Right lobe of liver (tissue), 6 donors: Measurements from ENCODE around the gene KIAA0319L. TPM values are rescaled to one million over a fixed set of nuclear protein-coding genes. Genes with fewer than 3 reads are reported as not detected.

Experiments used
- ATAC-seq, 4 donors: fragments of 200-7000 bp; cut with Tn5 transposase; one replicate each; pipeline ENCODE4 v1.9.1; 2020; ENCODE audit warnings: mild to moderate bottlenecking in 4 of 4, moderate library complexity in 4 of 4
- DNase-seq, 3 donors: peaks; one replicate each; pipeline ENCODE4 v3.0.0-alpha.2; 2020
- H3K27ac ChIP-seq, 3 donors: fragments of 200-600 bp; one replicate each; pipeline ENCODE4 v1.8.0; 2022
- H3K27me3 ChIP-seq, 2 donors: fragments of 200-600 bp; one replicate each; pipeline ENCODE4 v1.8.0; 2022
- H3K36me3 ChIP-seq, 4 donors: fragments of 200-600 bp; sonication (generic) in 1 of 4; one replicate each; pipeline versions ENCODE4 v1.5.1 to v1.8.0; 2017 to 2022; ENCODE audit warnings: control low read depth in 1 of 4
- H3K4me1 ChIP-seq, 4 donors: fragments of 200-600 bp; sonication (generic) in 1 of 4; one replicate each; pipeline versions ENCODE4 v1.5.1 to v1.8.0; 2017 to 2022; ENCODE audit warnings: control low read depth in 1 of 4
- H3K4me3 ChIP-seq, 3 donors: fragments of 200-600 bp; one replicate each; pipeline ENCODE4 v1.8.0; 2022
- H3K9me3 ChIP-seq, 4 donors: fragments of 200-600 bp; sonication (generic) in 1 of 4; one replicate each; pipeline versions ENCODE4 v1.5.1 to v1.8.0; 2017 to 2022; ENCODE audit warnings: control low read depth in 1 of 4
- POLR2A ChIP-seq: fragments of 450-650 bp; IDR thresholded peaks from one replicate; pipeline ENCODE4 v1.6.1; 2017; ENCODE audit warnings: antibody characterized with exemption, mild to moderate bottlenecking
- WGBS: methylation state at CpG from one replicate; pipeline ENCODE4 v1.1.6; 2018; ENCODE audit warnings: low coverage, low lambda C conversion rate; ENCODE audit not compliant: insufficient coverage; ENCODE audit errors: missing lambda C conversion rate; 5-methylcytosine and 5-hydroxymethylcytosine counted together
- intact Hi-C, 2 donors: fragments of 100-400 bp; cut with DNase I; formaldehyde crosslinking; loops; one replicate each; pipeline versions ENCODE4 v1.11.2 to v1.14.1; 2022
- total RNA-seq, 6 experiments: library from RNA; depleted of rRNA in 2 of 6; stranded (reverse); fragments of >200 nt in 2 of 6; fragmentation: NEBNext Ultra II Directional in 3 of 6; extraction: Animal tissue kit (Norgen Biotek cat#: 25700) in 3 of 6; gene quantifications; one replicate each; pipeline versions ENCODE4 v1.1.0 to v1.2.4, GENCODE V29; 2016 to 2023
- TF ChIP-seq, protein P1 (sequence below), 4 donors: fragments of 200-600 bp in 3 of 4; fragments of 450-650 bp in 1 of 4; IDR thresholded peaks; one replicate each; pipeline versions ENCODE4 v1.5.1 to v1.8.0; 2016 to 2022; ENCODE audit warnings: antibody characterized with exemption in 4 of 4, mild to moderate bottlenecking in 2 of 4
- donor health status: DM: no; HTN: yes; CAD: no.
- donor health status: DM: no; HTN: no; CAD: no.
- donor health status: DM: no; HTN: no; CAD: no.
- donor health status: DM: no; HTN: yes; CAD: no.
- donor health status: DM: no; HTN: yes; CAD: no.

Gene KIAA0319L
- total RNA-seq, 6 experiments from 2014 or later: 35.3 to 84.9 (median 54.3) TPM

DNA sequence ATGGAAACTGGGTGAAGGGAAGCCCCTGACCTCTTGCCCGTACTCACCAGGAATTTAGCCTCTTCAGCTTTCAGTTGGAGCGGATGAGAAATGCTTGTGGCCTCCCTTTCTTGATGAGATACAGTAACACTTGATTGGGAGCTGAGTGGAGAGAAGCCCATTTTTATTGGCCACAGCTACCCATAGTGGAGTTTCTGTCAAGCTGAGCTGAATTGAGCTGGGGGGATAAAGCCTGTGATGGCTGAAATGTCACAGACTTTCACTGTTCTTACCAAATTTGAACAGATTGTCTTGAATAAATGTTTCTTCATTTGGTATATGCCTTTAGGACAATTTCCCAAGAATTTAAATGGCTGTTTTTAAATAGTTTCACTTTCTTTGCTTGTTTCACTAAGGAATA lies 162.8 kb downstream of the KIAA0319L start:
- Histone ChIP-seq H3K27me3 (no peaks in the 10 kb centered on the region), H3K4me1 (no peaks in the 10 kb centered on the region), H3K9me3 (no peaks in the 10 kb centered on the region), H3K4me3 (no peak overlapping the region), H3K36me3 (peaks cover 6 to 57% (median 22%) of the 10 kb centered on the region in 4 donors), H3K27ac (no peak overlapping the region)
- ATAC-seq (no peak), DNase-seq (no peak)
- no CpG with 5 or more reads among the region's 2 CpGs for WGBS
- intact Hi-C loops: no loop called here
- TF ChIP-seq POLR2A: no peak
- TF ChIP-seq, protein P1, sequence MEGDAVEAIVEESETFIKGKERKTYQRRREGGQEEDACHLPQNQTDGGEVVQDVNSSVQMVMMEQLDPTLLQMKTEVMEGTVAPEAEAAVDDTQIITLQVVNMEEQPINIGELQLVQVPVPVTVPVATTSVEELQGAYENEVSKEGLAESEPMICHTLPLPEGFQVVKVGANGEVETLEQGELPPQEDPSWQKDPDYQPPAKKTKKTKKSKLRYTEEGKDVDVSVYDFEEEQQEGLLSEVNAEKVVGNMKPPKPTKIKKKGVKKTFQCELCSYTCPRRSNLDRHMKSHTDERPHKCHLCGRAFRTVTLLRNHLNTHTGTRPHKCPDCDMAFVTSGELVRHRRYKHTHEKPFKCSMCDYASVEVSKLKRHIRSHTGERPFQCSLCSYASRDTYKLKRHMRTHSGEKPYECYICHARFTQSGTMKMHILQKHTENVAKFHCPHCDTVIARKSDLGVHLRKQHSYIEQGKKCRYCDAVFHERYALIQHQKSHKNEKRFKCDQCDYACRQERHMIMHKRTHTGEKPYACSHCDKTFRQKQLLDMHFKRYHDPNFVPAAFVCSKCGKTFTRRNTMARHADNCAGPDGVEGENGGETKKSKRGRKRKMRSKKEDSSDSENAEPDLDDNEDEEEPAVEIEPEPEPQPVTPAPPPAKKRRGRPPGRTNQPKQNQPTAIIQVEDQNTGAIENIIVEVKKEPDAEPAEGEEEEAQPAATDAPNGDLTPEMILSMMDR (IDR thresholded peaks at IDR 0.05): no peak

DNA sequence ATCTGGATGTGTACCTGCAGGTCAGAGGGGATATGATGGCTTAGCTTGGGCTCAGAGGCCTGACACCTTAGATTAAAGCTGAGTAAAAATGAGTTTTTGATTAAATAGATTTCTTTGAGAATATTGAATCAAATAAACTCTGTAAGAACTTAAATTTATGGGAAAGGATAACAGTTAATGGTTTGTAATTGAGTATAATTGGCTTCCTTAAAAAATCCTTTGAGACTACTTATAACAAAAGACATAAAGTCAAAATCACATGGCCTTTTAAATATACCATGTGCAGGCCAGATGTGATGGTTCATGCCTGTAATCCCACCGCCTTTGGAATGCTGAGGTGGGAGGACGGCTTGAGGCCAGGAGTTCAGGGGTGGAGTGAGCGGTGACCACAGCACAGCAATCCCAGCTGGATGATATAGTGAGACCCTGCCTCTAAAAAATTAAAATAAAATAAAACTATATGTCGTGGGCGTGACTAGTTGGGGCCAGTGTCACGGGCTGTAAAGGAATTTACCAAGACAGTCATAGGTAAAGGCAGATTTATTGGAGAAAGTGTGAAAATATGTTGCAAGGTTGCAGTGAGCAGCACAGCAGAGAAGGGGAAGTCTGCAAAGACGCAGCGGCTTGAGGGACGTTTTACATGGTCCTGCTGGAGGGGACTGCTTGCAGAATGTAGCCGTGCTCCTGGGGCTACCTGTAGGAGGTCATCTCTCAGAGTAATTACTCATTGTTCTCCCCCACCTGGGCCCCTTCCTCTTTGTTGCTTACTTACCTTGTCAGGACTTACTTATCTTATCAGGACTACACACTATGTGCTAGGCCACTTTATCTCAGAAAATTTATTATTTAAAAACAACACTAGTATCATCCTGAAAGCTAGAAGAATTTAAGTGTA lies 166.4 kb downstream of the KIAA0319L start:
- no peak for TF ChIP-seq POLR2A
- TF ChIP-seq, protein P1 (IDR thresholded peaks at IDR 0.05): no peak
- Histone ChIP-seq H3K4me1 (no peaks in the 10 kb centered on the region), H3K36me3 (peaks cover 0 to 46% (median 13%) of the 10 kb centered on the region in 4 donors), H3K27me3 (no peaks in the 10 kb centered on the region), H3K27ac (no peak overlapping the region), H3K9me3 (no peaks in the 10 kb centered on the region), H3K4me3 (no peak overlapping the region)
- WGBS: 92% methylated on average over 10 of the region's 10 CpGs
- DNase-seq (no peak), ATAC-seq (no peak)
- intact Hi-C loops: no loop called here

DNA sequence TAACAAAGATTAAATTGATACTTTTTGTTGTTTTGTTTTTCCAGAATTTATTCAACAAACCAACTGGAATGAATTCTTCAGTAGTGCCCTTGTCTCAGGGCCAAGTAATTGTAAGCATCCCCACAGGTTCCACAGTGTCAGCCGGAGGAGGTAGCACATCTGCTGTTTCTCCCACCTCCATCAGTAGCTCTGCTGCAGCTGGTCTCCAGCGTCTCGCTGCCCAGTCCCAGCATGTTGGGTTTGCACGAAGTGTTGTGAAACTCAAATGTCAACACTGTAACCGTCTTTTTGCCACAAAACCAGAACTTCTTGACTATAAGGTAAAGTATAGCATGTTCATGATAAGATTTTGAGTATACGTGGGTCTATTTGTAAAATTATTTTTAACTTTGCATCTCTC lies 170.2 kb downstream of the KIAA0319L start:
- TF ChIP-seq, protein P1 (IDR thresholded peaks at IDR 0.05): no peak
- TF ChIP-seq POLR2A: no peak
- 53% methylated on average over 6 of the region's 6 CpGs for WGBS
- ATAC-seq (no peak), DNase-seq (no peak)
- H3K36me3 ChIP-seq: peaks cover 0 to 30% (median 6%) of the 10 kb centered on the region in 4 donors
- H3K27me3 ChIP-seq: no peaks in the 10 kb centered on the region
- no peak overlapping the region for H3K27ac ChIP-seq
- intact Hi-C loops: no loop called here
- no peak overlapping the region for H3K4me3 ChIP-seq
- H3K4me1 ChIP-seq: no peaks in the 10 kb centered on the region
- no peaks in the 10 kb centered on the region for H3K9me3 ChIP-seq

DNA sequence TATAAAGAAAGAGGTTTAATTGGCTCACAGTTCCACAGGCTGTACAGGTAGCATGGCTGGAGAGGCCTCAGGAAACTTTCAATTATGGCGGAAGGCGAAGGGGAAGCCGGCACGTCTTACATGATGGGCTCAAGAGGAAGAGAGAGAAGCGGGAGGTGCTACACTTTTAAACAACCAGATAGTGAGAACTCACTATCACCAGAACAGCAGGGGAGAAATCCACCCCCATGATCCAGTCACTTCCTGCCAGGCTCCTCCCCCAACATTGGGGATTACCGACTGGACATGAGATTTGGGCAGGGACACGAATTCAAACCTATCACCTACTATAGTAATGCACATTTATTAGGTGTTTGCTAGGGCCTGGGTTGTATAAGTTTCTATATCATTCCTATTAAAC lies 170.9 kb downstream of the KIAA0319L start:
- no peak overlapping the region for H3K4me3 ChIP-seq
- no peak for ATAC-seq
- DNase-seq: no peak
- 74% methylated on average over 3 of the region's 7 CpGs for WGBS
- H3K27ac ChIP-seq: no peak overlapping the region
- no peaks in the 10 kb centered on the region for H3K9me3 ChIP-seq
- intact Hi-C loops: no loop called here
- H3K27me3 ChIP-seq: no peaks in the 10 kb centered on the region
- no peak for TF ChIP-seq POLR2A
- TF ChIP-seq, protein P1 (IDR thresholded peaks at IDR 0.05): no peak
- H3K4me1 ChIP-seq: no peaks in the 10 kb centered on the region
- peaks cover 0 to 30% (median 6%) of the 10 kb centered on the region in 4 donors for H3K36me3 ChIP-seq

Other genes starting within 250 kb of the KIAA0319L start
- gene NCDN, start 396 bp upstream of the KIAA0319L start, total RNA-seq: 10 to 100 TPM in 2 of 6 experiments, 1 to 10 TPM in 4; 5.9 to 11.7 (median 7.3) TPM
- under 1 TPM in 2 of 6 experiments, not detected in 4; 0.15 to 0.24 TPM for gene TFAP2E, start 15.9 kb upstream of the KIAA0319L start, total RNA-seq
- gene PSMB2, start 84.1 kb upstream of the KIAA0319L start, total RNA-seq: 10 to 100 TPM; 41.7 to 54.6 (median 48.3) TPM
- 1 to 10 TPM; 2.2 to 4.2 (median 3.6) TPM for gene C1orf216, start 161.5 kb upstream of the KIAA0319L start, total RNA-seq
- gene CLSPN, start 212.6 kb upstream of the KIAA0319L start, total RNA-seq: 1 to 10 TPM in 2 of 6 experiments, under 1 TPM in 4; 0.13 to 3.2 (median 0.31) TPM